Suprapubic skin (tissue), 3 donors: ENCODE measurements around the gene COA5.

Experiments
- POLR2A ChIP-seq, 2 donors: fragments of 450-650 bp; IDR thresholded peaks; one replicate each; pipeline ENCODE4 v1.6.1; 2017; ENCODE audit warnings: antibody characterized with exemption in 2 of 2, mild to moderate bottlenecking in 2 of 2, moderate library complexity in 2 of 2
- TF ChIP-seq, protein P1 (sequence below), 2 donors: fragments of 200-600 bp in 1 of 2; fragments of 450-650 bp in 1 of 2; sonication (generic) in 1 of 2; IDR thresholded peaks; one replicate each; pipeline ENCODE4 v1.5.1; 2016 to 2019; ENCODE audit warnings: antibody characterized with exemption in 2 of 2, mild to moderate bottlenecking in 1 of 2, moderate library complexity in 1 of 2

DNA sequence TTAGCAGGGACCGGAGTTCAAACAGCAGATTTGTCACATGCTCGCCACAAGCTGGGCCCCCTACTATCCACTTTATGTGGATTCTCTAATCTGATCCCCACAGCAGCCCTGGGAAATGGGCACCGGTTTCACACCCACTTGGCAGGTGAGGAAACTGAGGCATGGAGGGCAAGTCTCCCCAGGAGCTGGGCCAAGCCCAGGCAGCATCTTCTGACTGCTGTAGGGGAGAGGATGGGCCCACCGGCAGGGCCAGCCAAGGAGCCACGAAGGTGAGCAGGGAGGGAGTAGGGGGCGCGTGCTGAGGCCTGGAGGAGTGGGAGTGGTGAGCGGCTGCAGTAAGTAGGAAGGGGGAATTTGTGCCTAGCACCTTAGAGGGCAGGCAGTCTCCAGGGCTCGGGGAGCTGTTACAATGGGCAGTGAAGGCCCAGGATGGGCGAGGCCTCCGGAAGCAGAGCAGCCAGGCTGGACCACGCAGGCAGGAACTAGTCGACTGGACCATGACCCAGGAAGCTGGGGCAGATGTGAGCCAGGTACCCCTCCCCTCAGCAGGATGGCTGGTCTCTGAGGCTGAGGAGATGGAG is 37.1 kb downstream of the COA5 start:
- TF ChIP-seq, protein P1, sequence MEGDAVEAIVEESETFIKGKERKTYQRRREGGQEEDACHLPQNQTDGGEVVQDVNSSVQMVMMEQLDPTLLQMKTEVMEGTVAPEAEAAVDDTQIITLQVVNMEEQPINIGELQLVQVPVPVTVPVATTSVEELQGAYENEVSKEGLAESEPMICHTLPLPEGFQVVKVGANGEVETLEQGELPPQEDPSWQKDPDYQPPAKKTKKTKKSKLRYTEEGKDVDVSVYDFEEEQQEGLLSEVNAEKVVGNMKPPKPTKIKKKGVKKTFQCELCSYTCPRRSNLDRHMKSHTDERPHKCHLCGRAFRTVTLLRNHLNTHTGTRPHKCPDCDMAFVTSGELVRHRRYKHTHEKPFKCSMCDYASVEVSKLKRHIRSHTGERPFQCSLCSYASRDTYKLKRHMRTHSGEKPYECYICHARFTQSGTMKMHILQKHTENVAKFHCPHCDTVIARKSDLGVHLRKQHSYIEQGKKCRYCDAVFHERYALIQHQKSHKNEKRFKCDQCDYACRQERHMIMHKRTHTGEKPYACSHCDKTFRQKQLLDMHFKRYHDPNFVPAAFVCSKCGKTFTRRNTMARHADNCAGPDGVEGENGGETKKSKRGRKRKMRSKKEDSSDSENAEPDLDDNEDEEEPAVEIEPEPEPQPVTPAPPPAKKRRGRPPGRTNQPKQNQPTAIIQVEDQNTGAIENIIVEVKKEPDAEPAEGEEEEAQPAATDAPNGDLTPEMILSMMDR (IDR thresholded peaks at IDR 0.05), result no peak
- TF ChIP-seq POLR2A (IDR thresholded peaks at IDR 0.05), result no peak
